Heart left ventricle (tissue), 16 donors: ENCODE data around the gene ERF. TPM values are rescaled to one million over a fixed set of nuclear protein-coding genes. Genes with fewer than 3 reads are reported as not detected.

Experiments used
- ATAC-seq, 4 donors: fragments of 200-7000 bp; cut with Tn5 transposase; one replicate each; pipeline ENCODE4 v1.9.1; 2020 to 2022; ENCODE audit warnings: moderate library complexity in 4 of 4, mild to moderate bottlenecking in 3 of 4, moderate number of reproducible peaks in 1 of 4
- DNase-seq, 5 donors: peaks; one replicate each; pipeline ENCODE4 v3.0.0-alpha.2; 2020
- H3K27ac ChIP-seq, 12 donors: fragments of 200-600 bp; sonication (generic) in 4 of 12; one replicate each; pipeline versions ENCODE4 v1.5.0 to v1.8.0; 2016 to 2022; ENCODE audit warnings: mild to moderate bottlenecking in 2 of 12
- H3K27me3 ChIP-seq, 9 donors: fragments of 200-600 bp; sonication (generic) in 2 of 9; one replicate each; pipeline versions ENCODE4 v1.5.1 to v1.8.0; 2016 to 2022; ENCODE audit warnings: mild to moderate bottlenecking in 3 of 9
- H3K36me3 ChIP-seq, 9 donors: fragments of 200-600 bp; sonication (generic) in 2 of 9; one replicate each; pipeline versions ENCODE4 v1.5.0 to v1.8.0; 2018 to 2022; ENCODE audit warnings: mild to moderate bottlenecking in 2 of 9
- H3K4me1 ChIP-seq, 12 donors: fragments of 200-600 bp; sonication (generic) in 4 of 12; one replicate each; pipeline versions ENCODE4 v1.5.0 to v1.8.0; 2016 to 2022; ENCODE audit warnings: mild to moderate bottlenecking in 3 of 12
- H3K4me3 ChIP-seq, 12 donors: fragments of 200-600 bp; sonication (generic) in 4 of 12; one replicate each; pipeline versions ENCODE4 v1.5.0 to v1.8.0; 2017 to 2022; ENCODE audit warnings: mild to moderate bottlenecking in 9 of 12, moderate library complexity in 4 of 12
- H3K9me3 ChIP-seq, 12 donors: fragments of 200-600 bp; sonication (generic) in 4 of 12; one replicate each; pipeline versions ENCODE4 v1.5.0 to v1.8.0; 2016 to 2022; ENCODE audit warnings: mild to moderate bottlenecking in 1 of 12
- POLR2A ChIP-seq, 2 donors: fragments of 450-650 bp; IDR thresholded peaks; one replicate each; pipeline ENCODE4 v1.6.1; 2017; ENCODE audit warnings: antibody characterized with exemption in 2 of 2, mild to moderate bottlenecking in 2 of 2, moderate library complexity in 2 of 2
- WGBS, 4 donors: extraction: QIAGEN DNeasy Blood & Tissue Kit in 2 of 4; methylation state at CpG; one replicate each; pipeline versions ENCODE4 v1.1.5 to v1.1.7; 2013 to 2018; 5-methylcytosine and 5-hydroxymethylcytosine counted together
- intact Hi-C, 10 donors: fragments of 100-400 bp; cut with DNase I; formaldehyde crosslinking; loops; one replicate each; pipeline versions ENCODE4 v1.11.1 to v1.14.2; 2022
- polyA plus RNA-seq, 2 donors: library from polyadenylated mRNA; stranded (reverse); fragments of 200-250 nt; gene quantifications; one replicate each; pipeline ENCODE4 v1.2.3, GENCODE V29; 2013
- total RNA-seq, 9 donors: library from RNA; depleted of rRNA in 2 of 9; stranded (reverse); fragments of >200 nt in 2 of 9; fragmentation: NEBNext Ultra II Directional in 3 of 9; extraction: Animal tissue kit (Norgen Biotek cat#: 25700) in 3 of 9; gene quantifications; one replicate each; pipeline versions ENCODE4 v1.1.0 to v1.2.4, GENCODE V29; 2016 to 2023
- TF ChIP-seq, protein P1 (sequence below), 12 donors: fragments of 200-600 bp; sonication (generic) in 4 of 12; IDR thresholded peaks; one replicate each; pipeline versions ENCODE4 v1.5.0 to v1.8.0; 2018 to 2022; ENCODE audit warnings: antibody characterized with exemption in 12 of 12, mild to moderate bottlenecking in 5 of 12
- donor health status: ischemic (EF 13 %, LVEDD 7.1; RV severe dilation, severe dysfunction).
- donor health status: healthy with polysubstance abuse.
- donor health status: DM: no; HTN: yes; CAD: no.
- donor health status: DM: no; HTN: no; CAD: no.
- donor health status: ischemic (EF 25% LVEDD 6.9; RV normal size, moderate dysfunction).
- donor health status: ischemic (EF 25% LVEDD 5.7; RV mildly dilated, moderate dysfunction).
- donor health status: healthy.
- donor health status: DM: yes; HTN: yes; CAD: no.
- donor health status: ischemic (EF 35%, LVEDD 5.7; RV mildly dilated, moderate dysfunction).
- donor health status: nonischemic (EF 11% LVEDD 7.7; RV severe dilation, severe dysfunction).
- donor health status: DM: yes; HTN: yes; CAD: no.
- donor health status: PGD.
- donor health status: ischemic (EF 29% LVEDD 5.4; RV normal size, mild dysfunction).
- donor health status: nonischemic (EF 23%, LVEDD 6.1; RV moderate dilation, normal function).

ERF gene
- total and polyA plus RNA-seq, 11 donors = 26.1 to 49.7 (median 35.5) TPM

DNA sequence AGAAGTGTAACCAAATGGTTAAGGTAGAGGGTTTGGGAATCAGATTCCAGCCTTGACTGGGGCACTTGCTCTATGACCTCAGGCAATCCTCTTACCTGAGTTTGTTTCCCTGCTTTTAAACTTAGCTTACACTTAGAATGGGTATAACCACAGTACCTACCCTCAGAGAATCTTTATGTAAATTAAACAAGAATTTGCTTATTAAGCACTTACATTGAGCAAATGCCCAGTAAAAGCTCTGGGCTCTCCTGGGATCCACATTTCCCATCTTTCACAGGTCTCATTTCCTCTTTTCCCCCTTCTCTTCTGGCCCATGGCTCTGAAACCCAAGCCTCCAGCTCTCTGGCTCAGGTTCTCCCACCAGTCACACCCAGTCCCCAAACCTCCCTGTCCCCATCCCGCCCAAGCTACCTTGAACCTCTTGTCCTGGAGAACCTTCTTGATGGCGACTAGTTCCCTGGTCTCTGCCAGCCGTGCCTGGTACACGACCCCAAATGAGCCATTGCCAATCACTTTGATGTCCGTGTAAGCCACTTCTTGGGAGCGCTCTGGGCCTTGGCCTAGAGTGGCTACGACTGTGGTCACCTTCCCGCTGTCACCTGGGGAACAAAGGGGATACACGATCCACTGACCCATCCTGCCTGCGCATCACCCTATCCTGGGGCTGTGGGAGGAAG is 15.2 kb downstream of the ERF start:
- intact Hi-C loops = loop anchor here in 6 of 10 donors (2.0 to 10.0 kb wide), 5 partner anchors 17 to 365 kb away; partner anchors contain the start of genes LIPE (in 2 of the 6) and CD79A (in 1 of the 6)
- TF ChIP-seq, protein P1, sequence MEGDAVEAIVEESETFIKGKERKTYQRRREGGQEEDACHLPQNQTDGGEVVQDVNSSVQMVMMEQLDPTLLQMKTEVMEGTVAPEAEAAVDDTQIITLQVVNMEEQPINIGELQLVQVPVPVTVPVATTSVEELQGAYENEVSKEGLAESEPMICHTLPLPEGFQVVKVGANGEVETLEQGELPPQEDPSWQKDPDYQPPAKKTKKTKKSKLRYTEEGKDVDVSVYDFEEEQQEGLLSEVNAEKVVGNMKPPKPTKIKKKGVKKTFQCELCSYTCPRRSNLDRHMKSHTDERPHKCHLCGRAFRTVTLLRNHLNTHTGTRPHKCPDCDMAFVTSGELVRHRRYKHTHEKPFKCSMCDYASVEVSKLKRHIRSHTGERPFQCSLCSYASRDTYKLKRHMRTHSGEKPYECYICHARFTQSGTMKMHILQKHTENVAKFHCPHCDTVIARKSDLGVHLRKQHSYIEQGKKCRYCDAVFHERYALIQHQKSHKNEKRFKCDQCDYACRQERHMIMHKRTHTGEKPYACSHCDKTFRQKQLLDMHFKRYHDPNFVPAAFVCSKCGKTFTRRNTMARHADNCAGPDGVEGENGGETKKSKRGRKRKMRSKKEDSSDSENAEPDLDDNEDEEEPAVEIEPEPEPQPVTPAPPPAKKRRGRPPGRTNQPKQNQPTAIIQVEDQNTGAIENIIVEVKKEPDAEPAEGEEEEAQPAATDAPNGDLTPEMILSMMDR (IDR thresholded peaks at IDR 0.05) = no peak
- TF ChIP-seq POLR2A (IDR thresholded peaks at IDR 0.05) = no peak
- no peaks in the 10 kb centered on the region for H3K9me3 ChIP-seq
- H3K4me3 ChIP-seq = no peak overlapping the region
- ATAC-seq (no peak), DNase-seq (no peak)
- H3K27ac ChIP-seq = no peak overlapping the region
- 80 to 92% (median 89%) methylated on average over 8 to 10 of the region's 10 CpGs for WGBS, 4 donors
- peaks cover 9 to 38% (median 28%) of the 10 kb centered on the region in 12 donors for H3K4me1 ChIP-seq
- H3K27me3 ChIP-seq = no peaks in the 10 kb centered on the region
- H3K36me3 ChIP-seq = peaks cover 0 to 50% (median 35%) of the 10 kb centered on the region in 9 donors

DNA sequence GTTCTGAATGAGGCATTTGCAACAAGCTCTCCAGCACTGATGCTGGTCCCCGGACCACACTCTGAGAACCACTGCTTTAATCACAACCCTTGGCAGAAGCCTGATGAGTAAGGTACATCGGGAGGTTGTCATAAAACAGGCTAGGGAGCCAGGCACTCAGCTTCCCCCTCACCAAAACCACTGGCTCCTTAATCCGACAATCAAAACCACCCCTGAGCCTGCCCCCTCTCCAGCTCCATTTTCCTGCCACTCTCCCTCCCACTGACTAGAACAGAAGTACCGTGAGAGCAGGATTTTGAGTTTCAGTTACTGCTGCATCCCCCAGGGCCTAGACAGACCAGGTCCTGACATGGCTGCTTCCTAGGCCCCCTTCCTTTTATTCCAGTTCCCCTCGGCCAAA is 19.7 kb downstream of the ERF start:
- intact Hi-C loops = loop anchor here in 1 of 10 donors (10.0 kb wide), 1 partner anchor 360 kb away; the partner anchor contains the start of gene CD79A
- DNase-seq = no peak
- no peak for ATAC-seq
- Histone ChIP-seq H3K4me3 (no peak overlapping the region), H3K4me1 (peaks cover 0 to 19% (median 2%) of the 10 kb centered on the region in 12 donors), H3K9me3 (no peaks in the 10 kb centered on the region), H3K27me3 (no peaks in the 10 kb centered on the region), H3K36me3 (peaks cover 0 to 93% (median 78%) of the 10 kb centered on the region in 9 donors), H3K27ac (no peak overlapping the region)
- WGBS, 4 donors = 77 to 94% (median 84%) methylated on average over 5 of the region's 5 CpGs
- no peak for TF ChIP-seq POLR2A (IDR thresholded peaks at IDR 0.05)
- TF ChIP-seq, protein P1 (IDR thresholded peaks at IDR 0.05) = no peak

DNA sequence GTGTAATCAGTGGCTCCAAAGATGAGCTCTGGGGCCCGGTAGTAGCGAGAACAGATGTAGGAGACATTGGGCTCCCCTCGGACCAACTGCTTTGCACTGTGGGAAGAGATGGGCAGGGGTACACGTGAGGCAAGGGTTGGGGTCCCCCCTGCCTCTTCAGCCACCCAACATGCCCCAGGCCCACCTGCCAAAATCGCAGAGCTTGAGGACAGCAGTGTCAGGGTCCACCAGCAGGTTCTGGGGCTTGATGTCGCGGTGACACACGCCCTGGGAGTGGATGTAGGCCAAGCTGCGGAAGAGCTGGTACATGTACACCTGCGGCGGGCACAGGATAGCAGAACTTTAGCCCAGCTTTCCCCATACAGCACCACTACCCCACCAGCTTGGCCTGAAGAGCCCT is 20.6 kb downstream of the ERF start:
- no peak overlapping the region for H3K4me3 ChIP-seq
- DNase-seq (no peak), ATAC-seq (no peak)
- peaks cover 0 to 94% (median 85%) of the 10 kb centered on the region in 9 donors for H3K36me3 ChIP-seq
- TF ChIP-seq, protein P1 (IDR thresholded peaks at IDR 0.05) = no peak
- no peak for TF ChIP-seq POLR2A (IDR thresholded peaks at IDR 0.05)
- H3K4me1 ChIP-seq = peaks cover 0 to 14% (median 0%) of the 10 kb centered on the region in 12 donors
- no peaks in the 10 kb centered on the region for H3K9me3 ChIP-seq
- no peaks in the 10 kb centered on the region for H3K27me3 ChIP-seq
- H3K27ac ChIP-seq = no peak overlapping the region
- 90 to 96% (median 95%) methylated on average over 5 to 11 of the region's 11 CpGs for WGBS, 4 donors
- intact Hi-C loops = loop anchor here in 1 of 10 donors (10.0 kb wide), 1 partner anchor 360 kb away; the partner anchor contains the start of gene CD79A

DNA sequence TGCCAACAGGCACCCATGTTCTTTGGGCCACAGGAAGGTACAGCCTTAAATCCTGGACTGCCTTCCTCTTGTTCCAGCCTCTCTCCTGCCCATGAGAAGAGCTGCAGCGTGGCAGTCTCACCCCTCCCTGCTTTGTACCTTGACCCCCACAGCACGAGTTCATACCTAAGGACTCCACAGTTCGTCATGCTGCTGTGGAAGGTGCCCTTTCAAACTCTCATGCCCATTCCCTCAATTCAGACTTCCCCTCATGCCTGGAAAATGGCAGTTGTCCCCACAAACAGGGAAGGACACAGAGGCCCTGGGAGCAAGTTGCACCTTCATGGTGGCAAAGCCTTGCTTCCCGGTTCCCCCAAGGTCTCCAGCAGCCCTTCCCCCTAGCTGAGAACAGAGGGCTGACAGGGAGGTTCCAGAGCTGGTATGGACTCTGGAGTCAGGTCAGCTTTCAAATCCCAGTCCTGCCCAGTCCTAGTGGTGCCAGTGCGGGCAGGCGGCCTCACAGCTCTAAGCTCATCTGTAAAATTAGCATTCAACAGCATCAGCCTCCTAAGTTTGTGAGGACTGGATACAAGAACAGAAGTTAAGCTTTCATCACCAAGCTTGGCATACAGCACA is 21.1 kb downstream of the ERF start:
- Histone ChIP-seq H3K9me3 (no peaks in the 10 kb centered on the region), H3K4me3 (no peak overlapping the region)
- WGBS, 4 donors = 93 to 94% (median 93%) methylated on average over 6 of the region's 6 CpGs

More for the DNA sequence above, 21.1 kb downstream of the ERF start:
- peaks cover 0 to 11% (median 0%) of the 10 kb centered on the region in 12 donors for H3K4me1 ChIP-seq
- TF ChIP-seq POLR2A (IDR thresholded peaks at IDR 0.05) = no peak
- TF ChIP-seq, protein P1 (IDR thresholded peaks at IDR 0.05) = no peak
- intact Hi-C loops = loop anchor here in 1 of 10 donors (10.0 kb wide), 1 partner anchor 359 kb away; the partner anchor contains the start of gene CD79A
- no peak overlapping the region for H3K27ac ChIP-seq
- no peaks in the 10 kb centered on the region for H3K27me3 ChIP-seq
- DNase-seq (no peak), ATAC-seq (no peak)
- H3K36me3 ChIP-seq = peaks cover 0 to 95% (median 88%) of the 10 kb centered on the region in 9 donors
